Neuronal stem cell (in vitro differentiated cells): ENCODE data around the gene BANF2.

Source experiments
- DNase-seq: peaks from one replicate; pipeline ENCODE4 v3.0.0-alpha.2; 2013; ENCODE audit warnings: low spot score
- H2AFZ ChIP-seq: one replicate; pipeline ENCODE4 v1.6.1; 2013; ENCODE audit warnings: mild to moderate bottlenecking, low read length, inconsistent platforms
- H2AK5ac ChIP-seq: 2 replicates; pipeline ENCODE4 v1.6.1; 2013; ENCODE audit warnings: low read depth, mild to moderate bottlenecking, inconsistent platforms, low read length, moderate library complexity, mixed read lengths
- H2BK120ac ChIP-seq: 2 replicates; pipeline ENCODE4 v1.6.1; 2013; ENCODE audit warnings: low read depth, mild to moderate bottlenecking, inconsistent platforms, low read length, moderate library complexity, mixed read lengths
- H2BK12ac ChIP-seq: one replicate; pipeline ENCODE4 v1.6.1; 2013; ENCODE audit warnings: low read length, inconsistent platforms
- H2BK15ac ChIP-seq: 2 replicates; pipeline ENCODE4 v1.6.1; 2013; ENCODE audit warnings: mild to moderate bottlenecking, low read length, inconsistent platforms, mixed read lengths
- H2BK5ac ChIP-seq: one replicate; pipeline ENCODE4 v1.6.1; 2013; ENCODE audit warnings: inconsistent platforms, mild to moderate bottlenecking, low read length, moderate library complexity
- H3K14ac ChIP-seq: one replicate; pipeline ENCODE4 v1.6.1; 2013; ENCODE audit warnings: low read length, inconsistent platforms
- H3K18ac ChIP-seq: 2 replicates; pipeline ENCODE4 v1.6.1; 2013; ENCODE audit warnings: low read length, inconsistent platforms
- H3K23ac ChIP-seq: 2 replicates; pipeline ENCODE4 v1.6.1; 2013; ENCODE audit warnings: low read depth, mild to moderate bottlenecking, mixed read lengths, low read length, inconsistent platforms; ENCODE audit not compliant: poor library complexity
- H3K27ac ChIP-seq: replicated peaks from 3 replicates; pipeline ENCODE4 v1.5.1; 2013; ENCODE audit warnings: low read length, inconsistent platforms
- H3K27me3 ChIP-seq, 3 experiments: 2 replicates each; pipeline ENCODE4 v1.6.1; 2013; ENCODE audit warnings: low read length in 3 of 3, mild to moderate bottlenecking in 2 of 3, inconsistent platforms in 1 of 3, low read depth in 1 of 3, mixed read lengths in 1 of 3, moderate library complexity in 1 of 3; ENCODE audit not compliant: control insufficient read depth in 3 of 3, insufficient read depth in 3 of 3
- H3K36me3 ChIP-seq, 2 donors: replicated peaks in 1 of 2; 2 replicates each; pipeline ENCODE4 v1.6.1; 2013; ENCODE audit warnings: low read length in 2 of 2; ENCODE audit not compliant: control insufficient read depth in 2 of 2, insufficient read depth in 2 of 2
- H3K4ac ChIP-seq: 2 replicates; pipeline ENCODE4 v1.6.1; 2013; ENCODE audit warnings: inconsistent platforms, mild to moderate bottlenecking, low read length, moderate library complexity
- H3K4me1 ChIP-seq, 2 donors: 1 replicate in 1 of 2; 2 replicates in 1 of 2; pipeline ENCODE4 v1.6.1; 2013; ENCODE audit warnings: low read length in 2 of 2, low read depth in 1 of 2; ENCODE audit not compliant: control insufficient read depth in 2 of 2, insufficient read depth in 1 of 2
- H3K4me2 ChIP-seq: one replicate; pipeline ENCODE4 v1.6.1; 2013; ENCODE audit warnings: mild to moderate bottlenecking, low read length, inconsistent platforms; ENCODE audit not compliant: insufficient read depth, poor library complexity, severe bottlenecking
- H3K4me3 ChIP-seq, 2 donors: 2 replicates each; pipeline ENCODE4 v1.5.1; 2013; ENCODE audit warnings: low read length in 2 of 2, mild to moderate bottlenecking in 2 of 2, inconsistent platforms in 1 of 2, moderate library complexity in 1 of 2
- H3K79me1 ChIP-seq: one replicate; pipeline ENCODE4 v1.6.1; 2013; ENCODE audit warnings: low read depth, mild to moderate bottlenecking, inconsistent platforms, low read length, moderate library complexity
- H3K9ac ChIP-seq: one replicate; pipeline ENCODE4 v1.6.1; 2013; ENCODE audit warnings: mild to moderate bottlenecking, low read depth, low read length, inconsistent platforms; ENCODE audit not compliant: poor library complexity
- H3K9me3 ChIP-seq, 2 donors: replicated peaks in 1 of 2; 2 replicates each; pipeline versions ENCODE3 to v1.6.1; 2013; ENCODE audit warnings: low read length in 2 of 2, mild to moderate bottlenecking in 2 of 2, inconsistent platforms in 1 of 2, low read depth in 1 of 2, mixed read lengths in 1 of 2, moderate library complexity in 1 of 2; ENCODE audit not compliant: control insufficient read depth in 2 of 2, insufficient read depth in 1 of 2
- H4K8ac ChIP-seq: one replicate; pipeline ENCODE4 v1.6.1; 2013; ENCODE audit warnings: low read depth, mild to moderate bottlenecking, inconsistent platforms, low read length, moderate library complexity
- H4K91ac ChIP-seq: one replicate; pipeline ENCODE4 v1.6.1; 2013; ENCODE audit warnings: low read length, low read depth, mild to moderate bottlenecking, inconsistent platforms; ENCODE audit not compliant: poor library complexity
- WGBS, 2 donors: extraction: QIAGEN DNeasy Blood & Tissue Kit; methylation state at CpG; one replicate each; pipeline ENCODE4 v1.1.7; 2013; ENCODE audit warnings: missing lambda C conversion rate in 2 of 2, mixed read lengths in 1 of 2; ENCODE audit not compliant: insufficient read length in 2 of 2, insufficient replicate concordance in 1 of 2; ENCODE audit errors: extremely low coverage in 2 of 2; 5-methylcytosine and 5-hydroxymethylcytosine counted together

The BANF2 gene

DNA sequence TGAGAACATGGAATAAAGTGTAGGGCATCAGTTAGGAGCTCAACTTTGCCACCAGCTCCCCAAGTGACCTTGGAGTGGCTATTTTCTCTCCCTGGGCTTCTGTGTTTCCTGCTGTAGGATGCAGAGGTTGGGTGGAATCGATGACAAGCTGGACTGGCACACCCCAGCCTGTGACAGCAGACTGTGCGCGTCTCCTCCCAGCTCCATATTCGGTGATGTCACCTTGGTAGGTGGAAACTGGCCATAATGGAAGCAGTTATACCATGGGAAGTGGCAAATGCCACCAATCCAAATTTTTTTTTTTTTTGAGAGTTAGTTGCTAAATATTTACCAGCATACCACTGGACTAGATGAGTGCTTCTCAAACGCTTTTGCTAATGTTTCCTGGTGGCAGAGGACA is 85.2 kb downstream of the BANF2 start:
- Histone ChIP-seq H3K4me3 (no peak overlapping the region), H3K18ac (no peak overlapping the region), H2AFZ (no peak overlapping the region), H3K9me3 (no peaks in the 10 kb centered on the region), H3K4ac (no peak overlapping the region), H2BK15ac (no peak overlapping the region), H4K91ac (no peak overlapping the region), H2BK120ac (no peak overlapping the region), H2BK12ac (no peak overlapping the region), H3K27ac (no peak overlapping the region), H3K36me3 (no peaks in the 10 kb centered on the region), H2AK5ac (no peak overlapping the region), H3K14ac (no peak overlapping the region), H3K4me2 (no peak overlapping the region), H3K27me3 (no peaks in the 10 kb centered on the region), H3K9ac (no peak overlapping the region), H4K8ac (no peak overlapping the region), H2BK5ac (no peak overlapping the region), H3K79me1 (no peaks in the 10 kb centered on the region), H3K23ac (no peak overlapping the region), H3K4me1 (no peaks in the 10 kb centered on the region)
- no CpG with 5 or more reads among the region's 5 CpGs for WGBS, 2 donors
- DNase-seq: no peak
